GM12878 (cell line): ENCODE results near the gene NAB1. TPM values are rescaled to one million over a fixed set of nuclear protein-coding genes. Genes with fewer than 3 reads are reported as not detected.

Source experiments
- ATAC-seq: fragments of 200-7000 bp; cut with Tn5 transposase; 3 replicates; pipeline ENCODE4 v1.9.1; 2020; ENCODE audit warnings: mild to moderate bottlenecking, moderate library complexity
- BruUV-seq: library from RNA; stranded (reverse); fragments of 400-500 nt; replicated peaks from 2 replicates; lab custom pipeline; 2021; lab: Mats Ljungman, UMichigan
- CTCF ChIA-PET: fragments of 300-600 bp; sonication (Branson Sonifier 250); formaldehyde crosslinking; extraction: SDS; loops from one replicate; lab custom pipeline; 2021; ENCODE audit warnings: inconsistent platforms; lab: Yijun Ruan, JAX
- POLR2A ChIA-PET: fragments of 350-600 bp; formaldehyde crosslinking; extraction: SDS; loops from one replicate; lab custom pipeline; 2021; ENCODE audit warnings: inconsistent platforms; lab: Charles Lee
- RAD21 ChIA-PET: fragments of 300-600 bp; sonication (Branson Sonifier 250); formaldehyde crosslinking; loops from one replicate; lab custom pipeline; 2023; ENCODE audit warnings: antibody characterized with exemption; ENCODE audit not compliant: unreplicated experiment; lab: Charles Lee
- SMC1A ChIA-PET: fragments of 300-600 bp; sonication (Branson Sonifier 250); formaldehyde crosslinking; loops from one replicate; lab custom pipeline; 2023; ENCODE audit not compliant: unreplicated experiment, uncharacterized antibody; lab: Charles Lee
- DNase-seq: peaks from one replicate; pipeline ENCODE4 v3.0.0-alpha.2; 2011; ENCODE audit warnings: low read depth, low spot score
- FAIRE-seq: peaks from 3 replicates; lab custom pipeline; 2011; peaks lifted over from hg19 to GRCh38; lab: Jason Lieb, UNC
- H2AFZ ChIP-seq: 2 replicates; pipeline ENCODE4 v1.6.0; 2011; ENCODE audit warnings: low read depth, low read length, control low read depth; ENCODE audit not compliant: control insufficient read depth
- H3K27ac ChIP-seq: 2 replicates; pipeline ENCODE4 v1.5.1; 2011; ENCODE audit warnings: control low read depth; ENCODE audit not compliant: control insufficient read depth, insufficient read depth
- H3K27me3 ChIP-seq, 2 experiments: replicated peaks in 1 of 2; 2 replicates each; pipeline versions ENCODE4 v1.6.0 to v1.6.1; 2011; ENCODE audit warnings: low read length in 1 of 2; ENCODE audit not compliant: control insufficient read depth in 2 of 2, insufficient read depth in 2 of 2
- H3K36me3 ChIP-seq, 2 experiments: 2 replicates each; pipeline ENCODE4 v1.5.1; 2011; ENCODE audit warnings: low read length in 1 of 2; ENCODE audit not compliant: control insufficient read depth in 2 of 2, insufficient read depth in 2 of 2
- H3K4me1 ChIP-seq: 2 replicates; pipeline ENCODE4 v1.6.1; 2011; ENCODE audit warnings: mild to moderate bottlenecking, low read length, moderate library complexity, mixed read lengths; ENCODE audit not compliant: control insufficient read depth, insufficient read depth
- H3K4me2 ChIP-seq: 2 replicates; pipeline ENCODE4 v1.6.0; 2011; ENCODE audit warnings: control low read depth; ENCODE audit not compliant: control insufficient read depth, insufficient read depth
- H3K4me3 ChIP-seq: fragments of 200-600 bp; sonication (generic); 2 replicates; pipeline ENCODE4 v1.5.1; 2016
- H3K79me2 ChIP-seq: 2 replicates; pipeline ENCODE4 v1.6.0; 2011; ENCODE audit warnings: low read length; ENCODE audit not compliant: control insufficient read depth, insufficient read depth
- H3K9ac ChIP-seq: 2 replicates; pipeline ENCODE4 v1.8.0; 2011; ENCODE audit warnings: low read length, control low read depth, mixed read lengths; ENCODE audit not compliant: control insufficient read depth, insufficient read depth
- H3K9me3 ChIP-seq: replicated peaks from 3 replicates; pipeline ENCODE4 v1.5.1; 2011; ENCODE audit warnings: mild to moderate bottlenecking, low read length; ENCODE audit not compliant: control insufficient read depth, insufficient read depth
- H4K20me1 ChIP-seq: 2 replicates; pipeline ENCODE4 v1.6.0; 2011; ENCODE audit not compliant: control insufficient read depth, insufficient read depth
- DPF2 ChIP-seq: fragments of 450-650 bp; IDR thresholded peaks from 2 replicates; pipeline ENCODE4 v1.6.1; 2017; ENCODE audit warnings: mild to moderate bottlenecking
- HDGF ChIP-seq: fragments of 450-650 bp; IDR thresholded peaks from 2 replicates; pipeline ENCODE4 v1.6.1; 2016; ENCODE audit warnings: antibody characterized with exemption
- IKZF2 ChIP-seq, 2 experiments: fragments of 450-650 bp; IDR thresholded peaks; 2 replicates each; pipeline ENCODE4 v1.6.1; 2017; ENCODE audit warnings: mild to moderate bottlenecking in 2 of 2, moderate library complexity in 2 of 2
- JUNB ChIP-seq: IDR thresholded peaks from 2 replicates; pipeline ENCODE4 v1.6.1; 2016; ENCODE audit warnings: antibody characterized with exemption, mild to moderate bottlenecking
- MTA2 ChIP-seq: fragments of 450-650 bp; IDR thresholded peaks from 2 replicates; pipeline ENCODE4 v1.6.1; 2016; ENCODE audit warnings: low read depth, mild to moderate bottlenecking, moderate library complexity
- RUNX3 ChIP-seq: IDR thresholded peaks from 2 replicates; pipeline ENCODE4 v1.6.1; 2012; ENCODE audit warnings: low read length, inconsistent platforms
- WGBS: methylation state at CpG from one replicate; pipeline ENCODE4 v1.1.6; 2016; ENCODE audit warnings: low lambda C conversion rate; ENCODE audit not compliant: insufficient replicate concordance, insufficient coverage; ENCODE audit errors: missing lambda C conversion rate; 5-methylcytosine and 5-hydroxymethylcytosine counted together
- in situ Hi-C: fragments of 300-500 bp; cut with MboI; formaldehyde crosslinking; loops from 9 replicates; pipeline ENCODE4 v1.14.3; 2018; ENCODE audit warnings: mixed read lengths
- intact Hi-C: fragments of 100-400 bp; cut with micrococcal nuclease; formaldehyde crosslinking; loops from one replicate; pipeline ENCODE4 v1.14.2; 2022; ENCODE audit not compliant: unreplicated experiment
- polyA plus RNA-seq, 11 experiments: library from polyadenylated mRNA; depleted of rRNA in 4 of 11; unstranded in 6 of 11; stranded (reverse) in 5 of 11; fragments of >200 nt; fragmentation: Nextera tagmentation in 4 of 11; fragmentation: Illumina TruSeq in 1 of 11; extraction: Ambion mirVana in 4 of 11; extraction: Trizol in 1 of 11; gene quantifications; 1 replicate in 1 of 11; 2 replicates in 10 of 11; pipeline versions ENCODE4 v1.2.1 to v1.2.3, GENCODE V29; 2011 to 2016; ENCODE audit warnings: inconsistent platforms in 2 of 11, missing spikeins in 2 of 11, low read depth in 1 of 11
- total RNA-seq, 4 experiments: library from RNA; depleted of rRNA in 3 of 4; stranded (reverse); fragments of >200 nt in 3 of 4; fragmentation: Illumina TruSeq in 1 of 4; extraction: Trizol in 1 of 4; gene quantifications; 2 replicates each; pipeline versions ENCODE4 v1.2.1 to v1.2.3, GENCODE V29; 2013 to 2021
- TF ChIP-seq, protein P1 (sequence below): fragments of 450-650 bp; IDR thresholded peaks from 2 replicates; pipeline ENCODE4 v1.6.1; 2017; ENCODE audit warnings: mild to moderate bottlenecking

The NAB1 gene
- total and polyA plus RNA-seq, 10 of the 15 experiments (the other 5 are each of a cell fraction or from before 2014, with no cell fraction given) = 4.5 to 39.6 (median 23.0) TPM

DNA sequence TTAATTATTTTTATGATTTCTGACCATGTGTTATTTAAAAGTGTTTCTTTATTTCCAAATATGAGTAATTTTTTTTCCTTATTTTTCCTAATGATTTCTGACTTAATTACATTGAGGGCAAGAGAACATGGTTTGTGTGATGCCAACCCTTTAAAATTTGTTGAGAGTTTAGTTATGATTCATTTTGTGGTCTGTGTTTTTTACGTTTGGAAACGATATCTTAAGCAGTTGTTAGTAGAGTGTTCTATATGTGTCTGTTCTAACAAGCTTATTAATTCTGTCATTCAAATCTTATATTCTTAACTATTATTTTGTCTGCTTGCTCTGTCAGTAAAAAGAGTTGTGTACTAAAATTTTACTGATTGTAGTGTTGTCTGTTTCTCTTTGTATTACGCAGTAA, 15.0 kb downstream of the NAB1 start:
- H3K27me3 ChIP-seq = no peaks in the 10 kb centered on the region
- H2AFZ ChIP-seq = no peak overlapping the region
- no peak overlapping the region for H3K4me2 ChIP-seq
- H3K4me3 ChIP-seq = no peak overlapping the region
- no TSS peak for BruUV-seq
- FAIRE-seq (no peak), DNase-seq (no peak), ATAC-seq (peak; percentile 42)
- ChIA-PET CTCF (interaction anchor here (0.8 to 8.6 kb wide), 5 partner anchors 9 to 29 kb away, joined by 3 to 78 read pairs (median 19); no protein-coding TSS in a partner anchor), RAD21 (interaction anchor here (0.8 to 6.7 kb wide), 6 partner anchors 9 to 133 kb away, joined by 3 to 91 read pairs (median 16); no protein-coding TSS in a partner anchor), POLR2A (interaction anchor here (0.6 to 6.2 kb wide), 7 partner anchors 8 to 134 kb away, joined by 3 to 65 read pairs (median 6); no protein-coding TSS in a partner anchor), SMC1A (interaction anchor here (0.6 to 10.1 kb wide), 14 partner anchors 10 to 231 kb away, joined by 3 to 206 read pairs (median 4); no protein-coding TSS in a partner anchor)
- H3K9me3 ChIP-seq = peaks cover 8% of the 10 kb centered on the region; the same call in 2 of the 3 replicates
- H3K4me1 ChIP-seq = peaks cover 3% of the 10 kb centered on the region; the same call in 1 of the 2 replicates
- WGBS = 66% methylated on average over 3 of the region's 3 CpGs
- peaks cover 0 to 23% of the 10 kb centered on the region in 2 experiments; a peak in 2 of 4 replicates for H3K36me3 ChIP-seq
- 0 out of 2 replicates have a peak, but pooled peaks have one; percentile 37 for TF ChIP-seq JUNB
- TF ChIP-seq RUNX3 = peak; percentile 44; the same call in 1 of the 2 replicates
- TF ChIP-seq HDGF = no peak
- peak; percentile 17; the same call in 1 of the 2 replicates for TF ChIP-seq MTA2
- TF ChIP-seq, protein P1, sequence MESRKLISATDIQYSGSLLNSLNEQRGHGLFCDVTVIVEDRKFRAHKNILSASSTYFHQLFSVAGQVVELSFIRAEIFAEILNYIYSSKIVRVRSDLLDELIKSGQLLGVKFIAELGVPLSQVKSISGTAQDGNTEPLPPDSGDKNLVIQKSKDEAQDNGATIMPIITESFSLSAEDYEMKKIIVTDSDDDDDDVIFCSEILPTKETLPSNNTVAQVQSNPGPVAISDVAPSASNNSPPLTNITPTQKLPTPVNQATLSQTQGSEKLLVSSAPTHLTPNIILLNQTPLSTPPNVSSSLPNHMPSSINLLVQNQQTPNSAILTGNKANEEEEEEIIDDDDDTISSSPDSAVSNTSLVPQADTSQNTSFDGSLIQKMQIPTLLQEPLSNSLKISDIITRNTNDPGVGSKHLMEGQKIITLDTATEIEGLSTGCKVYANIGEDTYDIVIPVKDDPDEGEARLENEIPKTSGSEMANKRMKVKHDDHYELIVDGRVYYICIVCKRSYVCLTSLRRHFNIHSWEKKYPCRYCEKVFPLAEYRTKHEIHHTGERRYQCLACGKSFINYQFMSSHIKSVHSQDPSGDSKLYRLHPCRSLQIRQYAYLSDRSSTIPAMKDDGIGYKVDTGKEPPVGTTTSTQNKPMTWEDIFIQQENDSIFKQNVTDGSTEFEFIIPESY = no peak
- TF ChIP-seq DPF2 = no peak
- TF ChIP-seq IKZF2 (IDR thresholded peaks at IDR 0.05) = no peak
- no peak overlapping the region for H3K9ac ChIP-seq
- peaks cover 42% of the 10 kb centered on the region for H3K79me2 ChIP-seq
- in situ Hi-C loops = no loop called here
- intact Hi-C loops = no loop called here
- H3K27ac ChIP-seq = no peak overlapping the region
- H4K20me1 ChIP-seq = no peaks in the 10 kb centered on the region
